IMR-90 (cell line): ENCODE measurements around the gene CDADC1. TPM values are rescaled to one million over a fixed set of nuclear protein-coding genes. Genes with fewer than 3 reads are reported as not detected.

Experiments used
- ATAC-seq: fragments of 200-7000 bp; cut with Tn5 transposase; 2 replicates; pipeline ENCODE4 v1.9.1; 2020; ENCODE audit warnings: low read depth, mild to moderate bottlenecking, moderate library complexity
- BruUV-seq: library from RNA; stranded (reverse); fragments of 400-500 nt; replicated peaks from 2 replicates; lab custom pipeline; 2021; lab: Mats Ljungman, UMichigan
- CTCF ChIA-PET: fragments of 300-600 bp; formaldehyde crosslinking; extraction: SDS; loops from one replicate; lab custom pipeline; 2021; ENCODE audit warnings: antibody characterized with exemption; lab: Yijun Ruan, JAX
- POLR2A ChIA-PET: fragments of 300-600 bp; sonication (Branson Sonifier 250); formaldehyde crosslinking; loops from one replicate; lab custom pipeline; 2022; ENCODE audit warnings: antibody characterized with exemption; ENCODE audit not compliant: unreplicated experiment; lab: Charles Lee
- DNase-seq: peaks from one replicate; pipeline ENCODE4 v3.0.0; 2013
- H2AFZ ChIP-seq: replicated peaks from 2 replicates; pipeline ENCODE3; 2013; ENCODE audit warnings: low read length, mild to moderate bottlenecking; ENCODE audit not compliant: poor library complexity
- H2AK5ac ChIP-seq: 2 replicates; pipeline ENCODE4 v1.6.1; 2013; ENCODE audit warnings: low read depth, low read length, inconsistent platforms
- H2AK9ac ChIP-seq: replicated peaks from 2 replicates; pipeline ENCODE3; 2013; ENCODE audit warnings: mild to moderate bottlenecking, low read depth, low read length, moderate library complexity; ENCODE audit not compliant: poor library complexity
- H2BK120ac ChIP-seq: 2 replicates; pipeline ENCODE4 v1.6.1; 2013; ENCODE audit warnings: low read depth, low read length, inconsistent platforms
- H2BK15ac ChIP-seq: 3 replicates; pipeline ENCODE4 v1.6.1; 2013; ENCODE audit warnings: low read depth, low read length, inconsistent platforms
- H2BK20ac ChIP-seq: 2 replicates; pipeline ENCODE4 v1.6.1; 2013; ENCODE audit warnings: low read depth, mild to moderate bottlenecking, inconsistent platforms, low read length, moderate library complexity
- H2BK5ac ChIP-seq: 2 replicates; pipeline ENCODE4 v1.6.1; 2013; ENCODE audit warnings: mild to moderate bottlenecking, low read depth, low read length, inconsistent platforms; ENCODE audit not compliant: poor library complexity, severe bottlenecking
- H3K14ac ChIP-seq: replicated peaks from 2 replicates; pipeline ENCODE4 v1.6.1; 2013; ENCODE audit warnings: low read depth, low read length, inconsistent platforms
- H3K18ac ChIP-seq: 2 replicates; pipeline ENCODE4 v1.6.1; 2013; ENCODE audit warnings: low read depth, low read length, control low read depth
- H3K23ac ChIP-seq: 2 replicates; pipeline ENCODE4 v1.6.1; 2013; ENCODE audit warnings: low read depth, low read length, inconsistent platforms
- H3K27ac ChIP-seq: 2 replicates; pipeline ENCODE4 v1.5.1; 2013; ENCODE audit warnings: mild to moderate bottlenecking, control low read depth, low read length; ENCODE audit not compliant: insufficient read depth
- H3K27me3 ChIP-seq: 2 replicates; pipeline ENCODE4 v1.6.1; 2013; ENCODE audit warnings: low read length; ENCODE audit not compliant: control insufficient read depth, insufficient read depth
- H3K36me3 ChIP-seq: 2 replicates; pipeline ENCODE4 v1.6.1; 2013; ENCODE audit warnings: low read length, mixed read lengths; ENCODE audit not compliant: control insufficient read depth, insufficient read depth
- H3K4ac ChIP-seq: 2 replicates; pipeline ENCODE4 v1.6.1; 2013; ENCODE audit warnings: low read depth, low read length, inconsistent platforms
- H3K4me1 ChIP-seq: 2 replicates; pipeline ENCODE4 v1.6.1; 2013; ENCODE audit warnings: low read length, mixed read lengths; ENCODE audit not compliant: control insufficient read depth, insufficient read depth
- H3K4me2 ChIP-seq: 2 replicates; pipeline ENCODE4 v1.6.1; 2013; ENCODE audit warnings: low read depth, mild to moderate bottlenecking, control low read depth, low read length, moderate library complexity
- H3K4me3 ChIP-seq: 2 replicates; pipeline ENCODE4 v1.5.1; 2013; ENCODE audit warnings: low read depth, mild to moderate bottlenecking, control low read depth, low read length, moderate library complexity; ENCODE audit not compliant: insufficient read depth
- H3K56ac ChIP-seq: 2 replicates; pipeline ENCODE4 v1.6.1; 2013; ENCODE audit warnings: low read length, inconsistent platforms; ENCODE audit not compliant: insufficient read depth; ENCODE audit errors: extremely low read depth
- H3K79me1 ChIP-seq, 2 experiments: 2 replicates each; pipeline ENCODE4 v1.6.1; 2013; ENCODE audit warnings: low read length in 2 of 2, inconsistent platforms in 1 of 2, low read depth in 1 of 2
- H3K9ac ChIP-seq: 2 replicates; pipeline ENCODE4 v1.6.1; 2013; ENCODE audit warnings: low read depth, low read length, control low read depth
- H3K9me1 ChIP-seq: 2 replicates; pipeline ENCODE4 v1.6.1; 2013; ENCODE audit warnings: low read length, inconsistent platforms; ENCODE audit not compliant: insufficient read depth
- H3K9me3 ChIP-seq: 2 replicates; pipeline ENCODE4 v1.6.1; 2013; ENCODE audit warnings: low read length; ENCODE audit not compliant: control insufficient read depth, insufficient read depth
- H4K20me1 ChIP-seq: 2 replicates; pipeline ENCODE4 v1.6.1; 2013; ENCODE audit warnings: low read length, inconsistent platforms; ENCODE audit not compliant: insufficient read depth
- H4K5ac ChIP-seq: 2 replicates; pipeline ENCODE4 v1.6.1; 2013; ENCODE audit warnings: mild to moderate bottlenecking, low read depth, low read length, control low read depth
- H4K8ac ChIP-seq, 2 experiments: 2 replicates each; pipeline ENCODE4 v1.6.1; 2013; ENCODE audit warnings: low read depth in 2 of 2, low read length in 2 of 2, control low read depth in 1 of 2, inconsistent platforms in 1 of 2
- H4K91ac ChIP-seq: 2 replicates; pipeline ENCODE4 v1.6.1; 2013; ENCODE audit warnings: low read depth, low read length, inconsistent platforms; ENCODE audit not compliant: insufficient read depth
- FOS ChIP-seq: fragments of 150-350 bp; IDR thresholded peaks from 2 replicates; pipeline ENCODE4 v1.6.1; 2016; ENCODE audit warnings: low read depth, low read length
- MAFK ChIP-seq: IDR thresholded peaks from 2 replicates; pipeline ENCODE4 v1.6.1; 2012; ENCODE audit warnings: low read depth, low read length, improper control_type of control experiment
- RFX5 ChIP-seq: IDR thresholded peaks from 2 replicates; pipeline ENCODE4 v1.8.0; 2012; ENCODE audit warnings: low read depth, mild to moderate bottlenecking, low read length, moderate library complexity
- WGBS, 2 experiments: methylation state at CpG; one replicate each; pipeline versions ENCODE4 v1.1.5 to v1.1.7; 2013; ENCODE audit warnings: missing lambda C conversion rate in 2 of 2; ENCODE audit not compliant: insufficient read length in 1 of 2; ENCODE audit errors: extremely low coverage in 2 of 2; 5-methylcytosine and 5-hydroxymethylcytosine counted together
- dilution Hi-C: fragments of 300-500 bp; cut with HindIII; formaldehyde crosslinking; loops from one replicate; pipeline ENCODE4 v1.14.3; 2018; ENCODE audit warnings: low sequenced_read_pairs; ENCODE audit not compliant: unreplicated experiment
- in situ Hi-C: fragments of 300-500 bp; cut with MboI; formaldehyde crosslinking; loops from 3 replicates; pipeline ENCODE4 v1.14.3; 2019; ENCODE audit warnings: low sequenced_read_pairs, inconsistent platforms, mixed read lengths
- intact Hi-C: fragments of 100-400 bp; cut with micrococcal nuclease; formaldehyde crosslinking; loops from 2 replicates; pipeline ENCODE4 v1.10.0; 2022
- polyA plus RNA-seq, 3 experiments: library from polyadenylated mRNA; depleted of rRNA; stranded (reverse); fragments of >200 nt; gene quantifications; 2 replicates each; pipeline ENCODE4 v1.2.3, GENCODE V29; 2012; ENCODE audit warnings: low replicate concordance in 1 of 3
- total RNA-seq: library from RNA; depleted of rRNA; stranded (reverse); fragments of >200 nt; gene quantifications from 2 replicates; pipeline ENCODE4 v1.2.3, GENCODE V29; 2012

Gene CDADC1
- total and polyA plus RNA-seq, 2 of the 4 experiments (the other 2 are of a cell fraction) = 0.54 to 2.6 TPM

- H2BK5ac ChIP-seq = no peak overlapping the region
- no peak overlapping the region for H3K9ac ChIP-seq
- H3K4me2 ChIP-seq = no peak overlapping the region
- no peaks in the 10 kb centered on the region for H3K36me3 ChIP-seq
- peaks cover 12% of the 10 kb centered on the region for H3K9me3 ChIP-seq
- no peak overlapping the region for H2AK5ac ChIP-seq
- H4K8ac ChIP-seq = no peak overlapping the region
- peak overlapping the region; percentile 44 for H2AFZ ChIP-seq
- no peak overlapping the region for H2AK9ac ChIP-seq
- BruUV-seq = no TSS peak
- H2BK20ac ChIP-seq = no peak overlapping the region
- no peak overlapping the region for H3K4me3 ChIP-seq
- no peak for DNase-seq
- H4K20me1 ChIP-seq = 0 out of 2 replicates have a peak, but pooled peaks cover 3% of the 10 kb centered on the region
- H3K9me1 ChIP-seq = no peaks in the 10 kb centered on the region
- H3K79me1 ChIP-seq = no peaks in the 10 kb centered on the region
- in situ Hi-C loops = no loop called here
- no peak overlapping the region for H2BK120ac ChIP-seq
- H2BK15ac ChIP-seq = no peak overlapping the region
- H3K4me1 ChIP-seq = no peaks in the 10 kb centered on the region
- H3K27ac ChIP-seq = no peak overlapping the region
- no peak for TF ChIP-seq RFX5
- TF ChIP-seq FOS = no peak
- no peak for TF ChIP-seq MAFK
- H3K14ac ChIP-seq = no peak overlapping the region
- H3K27me3 ChIP-seq = peaks cover 61% of the 10 kb centered on the region
- no peak overlapping the region for H3K4ac ChIP-seq
- H4K91ac ChIP-seq = no peak overlapping the region
- intact Hi-C loops = no loop called here
- CTCF ChIA-PET = no interaction called here
- POLR2A ChIA-PET = no interaction called here
- no peak for ATAC-seq
- dilution Hi-C loops = no loop called here
- H3K23ac ChIP-seq = peak overlapping the region; percentile 3; the same call in 1 of the 2 replicates
- H3K56ac ChIP-seq = no peak overlapping the region
- no peak overlapping the region for H3K18ac ChIP-seq
- WGBS, 2 experiments = 19% methylated on average over 15 of the region's 17 CpGs; no CpG with 5 or more reads in 1 of the 2 experiments
- H4K5ac ChIP-seq = no peak overlapping the region
These were observed 29.7 kb upstream of the CDADC1 start for GRCh38 chr13:49217962-49218492.
